ENCODE measurements around the gene ANTXR1.

ANTXR1 gene

DNA sequence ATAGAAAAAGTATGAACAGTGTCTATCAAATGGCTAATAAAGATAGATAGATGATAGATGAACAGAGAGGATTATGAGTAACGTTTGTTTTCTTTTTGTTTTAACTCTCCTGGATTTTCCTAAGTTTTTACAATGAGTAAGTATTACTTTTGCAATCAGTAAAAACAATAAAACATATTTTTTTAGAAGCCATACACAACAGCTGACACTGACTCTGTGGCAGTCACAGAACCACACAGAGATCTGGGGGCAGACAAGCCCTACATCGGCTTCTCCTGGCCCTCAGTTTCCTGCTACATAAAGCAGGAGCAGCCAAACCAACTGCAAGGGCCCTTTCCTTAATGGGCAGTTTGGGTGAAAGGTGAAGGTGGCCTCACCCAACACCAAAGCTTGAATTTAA is 63.6 kb downstream of the ANTXR1 start:
- DNase-seq: no peak

GRCh38 chr2:69077252-69077950 is 64.4 kb downstream of the ANTXR1 start:
- no peak for DNase-seq

GRCh38 chr2:69080071-69080470 is 67.1 kb downstream of the ANTXR1 start:
- no peak for DNase-seq

DNA sequence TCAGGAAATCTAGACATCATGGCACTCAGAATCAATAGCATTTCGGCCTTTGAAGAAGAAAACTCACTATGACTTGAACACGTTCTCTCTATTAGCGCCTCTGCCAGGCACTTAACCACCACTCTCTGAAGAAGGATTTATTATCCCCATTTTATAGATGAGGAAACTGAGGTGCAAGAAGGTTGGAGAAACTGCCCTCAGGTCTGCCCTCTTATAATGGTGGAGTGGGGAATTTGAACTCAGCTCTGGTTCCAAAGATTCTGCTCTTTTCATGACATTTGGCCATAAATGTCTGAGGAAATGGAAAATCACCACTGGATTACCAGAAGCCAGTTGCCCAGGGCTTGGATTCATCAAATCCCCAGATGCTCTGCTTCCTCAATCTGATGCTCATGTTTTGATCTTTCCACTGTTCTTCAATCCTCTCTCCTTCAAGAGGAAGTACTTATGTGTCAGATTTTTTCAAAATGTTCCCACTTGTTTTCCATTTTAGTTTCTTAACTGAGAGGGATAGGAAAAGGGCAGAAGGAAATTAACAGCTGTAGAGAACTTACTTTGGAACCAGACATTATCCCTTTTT is 68.1 kb downstream of the ANTXR1 start:
- no peak for DNase-seq

- DNase-seq: no peak
Measured at GRCh38 chr2:69081757-69082156, 68.8 kb downstream of the ANTXR1 start.

DNA sequence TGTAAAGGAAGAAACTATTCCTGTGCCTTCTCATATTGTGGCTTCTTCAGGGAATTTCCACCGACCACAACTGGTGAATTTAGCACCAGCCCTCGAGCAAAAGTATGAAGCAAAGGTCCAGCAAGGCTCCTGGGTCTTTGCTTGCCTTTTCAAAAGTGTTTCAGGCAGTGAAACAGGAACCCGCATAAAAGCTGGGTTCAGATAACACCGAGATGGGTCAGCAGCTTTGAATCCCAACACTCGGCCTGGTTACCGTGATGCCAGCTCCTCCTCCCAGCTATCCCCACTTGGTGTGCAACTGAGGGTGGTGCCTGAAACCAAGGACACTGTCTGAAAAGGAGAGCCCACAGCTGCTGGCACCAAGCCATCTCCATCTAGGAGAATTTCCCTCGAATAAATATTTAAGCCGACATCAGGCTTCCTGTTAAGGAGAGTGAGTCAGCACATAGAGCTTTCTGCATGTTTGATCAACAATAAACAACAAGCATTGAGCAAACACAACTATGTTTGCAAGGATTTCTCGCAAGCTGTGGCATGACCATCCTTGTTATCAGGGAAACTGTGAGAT is 69.5 kb downstream of the ANTXR1 start:
- peak; percentile 80 for DNase-seq

DNA sequence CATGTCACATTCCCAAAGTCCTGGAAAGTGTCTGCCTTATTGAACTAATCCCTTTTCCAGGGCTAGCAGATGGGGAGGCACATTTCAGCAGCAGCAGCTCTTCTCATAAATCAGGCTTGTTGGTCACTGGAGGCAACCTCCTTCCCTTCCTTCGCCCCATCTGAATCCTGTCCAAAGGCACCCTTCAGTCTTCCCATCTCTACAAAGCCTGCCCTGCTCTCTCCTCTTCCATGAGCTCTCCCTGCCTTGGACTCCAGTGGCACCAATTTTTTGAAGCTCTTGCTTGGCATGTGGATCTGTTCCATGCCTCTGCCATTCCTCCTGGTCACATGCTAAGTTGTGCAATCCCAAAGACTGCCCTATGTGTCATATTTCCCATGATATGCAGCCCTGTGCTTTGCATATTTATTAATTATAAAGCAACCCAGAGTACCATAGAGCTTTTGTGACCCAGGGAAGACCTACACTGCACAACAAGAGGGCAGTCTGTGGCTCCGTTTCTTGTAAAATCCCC is 70.3 kb downstream of the ANTXR1 start:
- DNase-seq: no peak

DNA sequence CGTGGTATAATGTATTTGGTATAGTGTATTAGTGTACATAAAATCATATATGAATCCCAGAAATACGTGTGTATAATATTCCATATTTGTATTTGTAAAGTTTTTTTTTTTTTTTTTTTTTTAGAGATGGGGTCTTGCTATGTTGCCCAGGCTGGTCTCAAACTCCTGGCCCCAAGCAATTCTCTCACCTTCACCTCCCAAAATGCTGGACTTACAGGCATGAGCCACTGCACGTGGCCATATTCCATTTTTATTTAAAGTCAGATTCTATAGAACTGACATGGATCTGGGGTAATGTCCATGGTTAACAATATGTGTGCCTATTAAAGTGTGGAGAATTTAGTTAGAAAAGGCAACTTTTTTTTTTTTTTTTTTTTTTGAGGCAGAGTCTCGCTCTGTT is 71.5 kb downstream of the ANTXR1 start:
- DNase-seq: no peak

- no peak for DNase-seq
Measured at GRCh38 chr2:69086466-69086865, 73.5 kb downstream of the ANTXR1 start.

DNA sequence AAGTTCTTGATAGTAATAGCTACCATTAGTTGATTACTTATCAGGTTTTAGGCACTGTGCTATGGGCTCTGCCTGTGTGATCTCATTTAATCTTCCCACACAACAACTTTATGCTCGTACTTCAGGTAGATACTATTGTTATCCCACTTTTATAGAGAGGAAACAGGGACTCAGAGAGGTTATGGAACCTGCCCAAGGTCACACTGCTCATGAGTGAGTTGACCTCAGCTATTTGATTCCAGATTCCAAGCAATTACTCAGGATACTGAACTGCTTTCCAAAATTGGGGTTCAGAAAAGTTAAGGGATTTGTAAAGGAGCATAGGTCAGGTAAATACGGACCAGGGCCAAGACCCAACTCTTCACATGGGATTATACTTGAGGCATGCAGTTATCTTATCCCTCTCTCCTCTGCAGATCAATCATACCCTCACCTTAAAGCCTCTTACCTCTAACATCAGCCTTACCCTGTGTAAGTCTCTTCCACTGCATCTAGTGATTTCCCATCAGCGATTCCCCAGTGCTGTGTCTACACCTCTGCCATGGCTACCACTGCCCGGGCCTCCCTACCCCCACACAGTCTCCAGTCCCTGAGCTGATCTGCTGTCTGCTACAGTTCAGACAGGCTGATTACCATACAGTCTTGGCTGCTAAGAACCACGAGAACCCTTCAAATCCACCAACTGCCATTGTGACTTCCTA is 74.4 kb downstream of the ANTXR1 start:
- no peak for DNase-seq

DNA sequence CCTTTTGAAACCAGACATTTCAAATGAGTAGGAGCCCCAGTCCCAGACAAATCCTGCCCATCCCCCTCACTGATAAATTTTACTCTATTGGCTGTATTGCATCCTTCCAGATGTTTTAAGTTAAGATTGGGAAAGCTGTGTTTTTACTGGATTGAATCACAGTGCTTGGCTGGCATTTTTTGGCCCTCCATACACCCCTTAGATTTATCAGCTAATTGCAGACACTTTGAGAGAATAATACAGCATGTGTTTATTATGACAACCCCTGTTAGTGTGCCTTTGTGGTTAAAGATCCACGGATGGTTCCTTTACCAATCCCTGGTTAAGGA is 74.9 kb downstream of the ANTXR1 start:
- DNase-seq: no peak

- no peak for DNase-seq
Measured at GRCh38 chr2:69088466-69088865, 75.5 kb downstream of the ANTXR1 start.

DNA sequence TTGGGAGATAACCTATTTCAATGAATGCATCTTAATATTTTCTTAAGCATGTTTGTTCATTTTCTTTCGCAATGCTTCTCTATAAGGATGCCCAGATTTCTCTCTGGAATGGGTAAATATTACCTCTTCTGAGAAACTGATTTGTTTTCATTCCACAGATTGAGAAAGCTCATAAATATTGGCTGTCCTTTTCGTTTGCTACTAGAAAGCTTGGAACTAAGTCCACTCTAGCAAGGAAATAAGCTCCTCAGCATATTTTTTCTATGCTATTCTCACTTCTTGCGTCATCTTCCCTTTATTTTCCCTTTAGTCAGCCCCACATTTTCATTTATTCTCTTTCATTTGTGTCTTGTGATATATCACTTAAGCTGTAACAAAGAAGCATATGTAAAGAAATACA is 76.3 kb downstream of the ANTXR1 start:
- no peak for DNase-seq

DNA sequence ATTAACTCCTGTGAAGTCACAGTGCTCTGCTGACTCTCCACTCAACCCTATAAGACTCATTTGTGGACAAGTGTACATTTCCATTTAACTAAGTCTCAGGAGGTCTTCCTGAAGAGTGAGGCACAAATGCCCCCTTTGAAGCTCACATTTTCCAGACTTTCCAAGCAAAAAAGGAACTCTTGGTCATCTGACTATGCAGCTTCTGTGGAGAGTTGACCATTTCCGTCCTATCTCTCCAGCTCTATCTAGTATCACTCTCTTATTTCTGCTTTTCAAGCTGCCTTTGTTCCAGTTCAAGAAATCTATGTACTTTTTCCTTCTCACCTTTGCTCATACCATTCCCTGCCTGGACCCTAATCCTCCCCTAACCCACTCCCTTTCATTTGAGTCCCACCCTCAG is 77.0 kb downstream of the ANTXR1 start:
- no peak for DNase-seq

DNA sequence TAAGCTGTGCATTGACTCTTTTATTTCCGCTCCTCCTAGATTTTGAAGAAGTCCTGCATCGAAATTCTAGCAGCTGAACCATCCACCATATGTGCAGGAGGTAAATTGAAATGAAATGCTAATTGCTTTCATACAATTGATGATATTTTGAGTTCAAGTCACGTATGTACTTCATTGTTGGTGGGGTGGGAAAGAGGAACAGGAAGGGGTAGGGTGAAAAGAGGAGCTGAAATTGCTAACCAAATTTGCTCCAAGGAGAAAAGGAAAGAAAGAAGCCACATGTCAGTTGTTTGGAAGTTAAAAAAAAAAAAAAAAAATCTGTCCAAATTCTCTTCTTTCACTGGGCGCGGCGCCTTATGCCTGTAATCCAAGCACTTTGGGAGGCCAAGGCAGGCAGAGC is 77.8 kb downstream of the ANTXR1 start:
- no peak for DNase-seq

GRCh38 chr2:69092857-69093256 is 79.9 kb downstream of the ANTXR1 start:
- no peak for DNase-seq

- DNase-seq: no peak
Measured at GRCh38 chr2:69095305-69095704, 82.3 kb downstream of the ANTXR1 start.

DNA sequence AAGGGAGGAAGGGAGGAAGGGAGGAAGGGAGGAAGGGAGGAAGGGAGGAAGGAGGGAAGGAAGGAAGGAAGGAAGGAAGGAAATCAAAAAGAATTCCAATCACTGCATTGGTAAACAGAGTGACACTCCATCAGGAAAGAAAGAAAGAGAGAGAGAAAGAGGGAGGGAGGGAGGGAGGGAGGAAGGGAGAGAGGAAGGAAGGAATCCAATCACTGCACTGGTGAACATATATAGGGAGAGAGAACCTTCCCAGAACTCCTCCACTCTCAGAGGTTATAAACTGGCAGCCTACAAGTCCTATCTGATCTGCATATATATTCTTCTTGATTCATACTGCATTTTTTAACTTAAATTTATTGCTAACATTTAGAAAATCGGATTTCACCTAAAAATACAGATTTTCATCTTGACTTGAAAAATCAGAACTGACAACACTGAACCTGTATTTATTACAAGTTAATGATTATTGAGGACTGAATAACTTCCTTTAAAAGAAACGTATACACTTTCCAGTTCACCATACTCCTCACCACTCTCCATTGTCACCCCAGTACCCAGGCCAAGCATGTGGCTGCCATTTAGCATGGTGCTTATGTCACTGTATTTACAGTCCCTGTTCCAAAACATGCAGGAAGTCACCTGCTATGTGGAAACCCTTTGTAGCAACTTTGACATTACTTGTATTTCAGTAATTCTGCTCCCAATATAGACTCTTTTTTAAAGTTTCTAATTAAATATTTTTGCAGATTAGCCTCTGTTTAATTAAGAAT is 83.5 kb downstream of the ANTXR1 start:
- DNase-seq: no peak

DNA sequence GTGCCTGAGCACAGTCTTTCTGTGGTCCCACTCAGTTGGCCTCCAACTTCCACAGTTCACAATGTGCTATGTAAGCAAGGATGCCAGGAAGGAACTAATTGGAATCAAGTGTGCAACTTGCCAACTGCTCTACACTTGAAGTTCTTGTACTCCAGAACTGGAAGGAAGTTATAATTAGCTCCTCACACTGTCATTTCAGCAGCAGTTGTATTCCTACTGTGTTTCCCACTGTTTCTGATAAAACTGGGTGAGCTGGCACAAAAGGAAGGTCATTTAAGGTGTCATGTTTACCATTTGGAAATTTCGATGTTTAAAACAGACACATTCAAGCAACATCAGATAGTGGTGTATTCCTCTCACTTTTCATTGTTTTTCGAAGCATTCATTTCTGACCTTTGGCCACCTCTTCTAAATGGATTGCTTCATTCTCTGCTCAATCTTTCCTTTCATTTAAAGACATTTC is 84.2 kb downstream of the ANTXR1 start:
- no peak for DNase-seq

DNA sequence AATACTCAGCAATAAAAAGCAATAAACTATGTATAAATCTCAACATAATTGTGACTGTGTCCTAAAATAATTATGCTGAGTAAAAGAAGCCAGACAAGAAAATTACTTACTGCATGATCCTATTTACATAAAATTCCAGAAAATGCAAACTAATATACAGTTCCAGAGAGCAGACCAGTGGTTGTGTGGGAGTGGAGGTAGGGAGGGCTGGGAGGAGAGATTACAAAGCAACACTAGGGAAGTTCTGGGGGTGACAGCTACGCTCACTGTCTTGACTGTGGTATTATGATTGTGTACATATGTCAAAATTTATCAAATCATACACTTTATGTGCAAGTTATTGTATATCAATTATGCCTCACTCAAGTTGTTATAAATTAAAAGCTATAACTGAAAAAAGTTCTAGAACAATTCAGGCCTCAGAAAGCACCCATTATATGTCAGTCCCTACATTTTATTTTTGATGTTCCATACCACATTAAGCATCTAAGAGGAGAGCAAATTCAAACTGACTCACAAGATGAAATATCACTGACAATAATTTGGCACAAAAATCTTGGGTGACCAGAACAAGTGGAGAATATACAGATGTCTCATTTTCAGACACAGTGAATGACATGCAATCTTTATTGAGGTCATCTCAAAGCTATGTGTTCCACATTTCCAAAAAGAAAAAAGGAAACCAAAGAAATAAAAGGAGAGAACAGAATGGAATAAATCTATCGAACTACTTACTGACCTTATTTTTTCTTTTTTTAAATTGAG is 85.1 kb downstream of the ANTXR1 start:
- no peak for DNase-seq

GRCh38 chr2:69099541-69099940 is 86.6 kb downstream of the ANTXR1 start:
- DNase-seq: no peak

DNA sequence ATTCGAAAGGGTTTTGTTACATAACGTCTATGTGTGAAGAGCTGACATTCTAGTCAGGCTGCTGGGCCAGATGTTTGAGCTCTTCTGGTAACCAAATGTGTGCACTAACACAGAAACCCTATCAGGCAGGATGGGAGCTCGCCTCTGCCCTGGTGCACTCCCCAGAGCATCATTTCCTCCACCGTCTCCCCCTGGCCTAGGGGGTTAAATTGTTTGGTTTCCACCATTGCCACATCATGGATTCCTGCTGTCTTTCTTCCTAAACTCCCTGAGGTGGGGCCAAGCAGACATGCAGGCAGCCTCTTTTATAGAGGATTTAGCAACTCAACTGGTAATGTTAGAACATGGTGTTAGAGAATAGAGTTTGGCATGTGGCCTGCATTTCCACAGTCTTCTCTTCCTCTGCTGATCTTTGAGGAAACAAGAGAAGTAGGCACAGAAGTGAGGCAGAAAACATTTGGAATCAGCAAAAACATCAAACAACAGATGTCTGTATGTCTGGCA is 87.3 kb downstream of the ANTXR1 start:
- DNase-seq: no peak
